Measurements from ENCODE around the gene DEFB113.

DEFB113 gene

DNA sequence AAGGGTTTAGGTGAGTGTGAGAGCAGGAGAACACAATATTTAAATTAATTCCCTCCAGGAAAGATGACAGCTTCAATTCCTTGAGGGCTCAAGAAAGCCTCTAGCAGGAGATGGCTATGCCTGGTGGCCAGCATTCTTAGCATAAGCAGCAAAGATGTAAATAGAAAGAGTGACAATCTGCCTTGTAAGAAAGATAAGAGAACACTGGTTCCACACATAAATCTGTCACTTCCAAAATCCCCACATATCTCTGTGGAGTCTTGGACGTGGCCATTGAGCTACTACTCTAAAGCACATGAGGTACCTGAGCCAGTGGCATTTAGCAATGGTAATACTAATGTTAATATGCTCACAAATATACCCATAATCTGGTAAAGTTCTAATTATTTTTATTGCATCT, 34.7 kb downstream of the DEFB113 start:
- no peak for DNase-seq

DNA sequence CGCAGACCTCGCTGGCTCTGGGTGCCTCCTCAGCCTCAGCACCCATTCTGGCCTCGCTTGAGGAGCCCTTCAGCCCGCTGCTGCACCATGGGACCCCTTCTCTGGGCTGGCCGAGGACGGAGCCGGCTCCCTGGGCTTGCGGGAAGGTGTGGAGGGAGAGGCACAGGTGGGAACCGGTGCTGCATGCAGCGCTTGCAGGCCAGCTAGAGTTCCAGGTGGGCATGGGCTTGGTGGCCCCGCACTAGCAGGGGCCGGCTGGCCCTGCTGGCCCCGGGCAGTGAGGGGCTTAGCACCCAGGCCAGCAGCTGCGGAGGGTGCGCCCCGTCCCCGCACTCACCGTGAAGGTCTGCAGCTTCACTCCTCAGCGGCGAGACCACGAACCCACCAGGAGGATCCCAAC, 35.9 kb downstream of the DEFB113 start:
- no peak for DNase-seq

DNA sequence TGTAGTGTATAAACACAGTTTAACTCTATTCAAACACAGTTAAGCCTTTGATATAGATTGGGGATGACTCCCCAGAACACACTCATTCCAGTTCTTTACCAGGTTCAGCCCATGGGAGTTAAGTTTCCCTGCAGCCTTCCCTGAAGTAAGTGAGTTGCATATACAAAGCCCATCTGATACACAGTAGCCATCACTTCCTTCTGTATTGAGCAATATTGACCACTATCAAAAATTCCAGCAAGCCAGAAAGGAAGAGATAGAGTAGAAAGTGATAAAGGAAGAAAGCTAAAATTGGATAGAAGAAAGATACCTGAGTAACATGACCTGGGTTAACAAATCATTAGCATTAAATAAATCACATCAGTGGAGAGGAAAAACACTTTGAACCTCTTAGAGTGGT, 40.1 kb downstream of the DEFB113 start:
- no peak for DNase-seq

DNA sequence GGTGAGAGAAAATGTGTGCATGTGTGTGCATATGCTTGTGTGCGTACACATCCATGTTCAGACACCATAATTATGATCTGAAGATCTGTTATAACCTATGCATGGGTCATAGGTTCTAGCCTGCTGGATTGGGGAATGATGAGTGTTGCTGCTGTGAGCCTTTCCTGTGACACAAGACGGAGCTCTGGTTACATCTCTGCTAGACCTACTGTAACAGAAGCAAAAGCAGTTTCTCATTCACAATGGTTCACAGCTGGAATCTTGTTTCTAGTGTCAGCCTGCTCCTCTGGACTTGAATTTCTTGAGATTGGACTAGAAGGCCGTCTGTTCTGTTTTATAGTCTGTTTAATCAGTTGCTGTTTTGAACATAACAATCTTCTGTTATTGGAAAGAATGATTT, 45.6 kb downstream of the DEFB113 start:
- DNase-seq: no peak

DNA sequence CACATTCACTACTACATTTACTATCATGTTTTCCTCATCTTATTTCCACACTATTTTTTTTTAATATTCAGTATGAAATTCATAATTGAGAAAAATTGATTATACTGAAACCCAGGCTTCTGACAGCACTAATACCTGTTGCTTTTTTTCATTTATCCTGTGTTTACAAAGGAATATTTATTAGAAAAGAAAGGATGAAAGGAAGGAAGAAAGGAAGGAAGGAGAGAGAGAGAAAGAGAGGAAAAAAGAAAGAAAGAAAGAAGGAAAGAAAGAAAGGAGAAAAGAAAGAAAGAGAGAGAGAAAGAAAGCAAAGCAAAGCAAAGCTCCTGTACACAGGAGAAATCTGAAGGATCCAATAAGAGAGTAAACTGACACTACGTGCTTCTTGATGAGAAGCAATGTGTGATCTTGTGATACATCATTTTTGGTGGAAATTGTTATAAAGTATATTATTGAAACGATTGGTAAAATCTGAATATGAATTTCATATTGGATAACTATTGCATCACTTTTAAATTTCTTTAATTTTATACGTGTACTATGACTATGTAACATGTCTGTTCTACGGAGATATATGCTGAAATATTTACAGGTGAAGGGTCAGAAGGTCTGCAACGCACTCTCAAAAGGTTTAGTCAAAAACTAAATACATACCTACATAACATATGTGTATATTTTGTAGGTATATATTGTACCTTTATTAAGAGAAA, 49.3 kb downstream of the DEFB113 start:
- no peak for DNase-seq

DNA sequence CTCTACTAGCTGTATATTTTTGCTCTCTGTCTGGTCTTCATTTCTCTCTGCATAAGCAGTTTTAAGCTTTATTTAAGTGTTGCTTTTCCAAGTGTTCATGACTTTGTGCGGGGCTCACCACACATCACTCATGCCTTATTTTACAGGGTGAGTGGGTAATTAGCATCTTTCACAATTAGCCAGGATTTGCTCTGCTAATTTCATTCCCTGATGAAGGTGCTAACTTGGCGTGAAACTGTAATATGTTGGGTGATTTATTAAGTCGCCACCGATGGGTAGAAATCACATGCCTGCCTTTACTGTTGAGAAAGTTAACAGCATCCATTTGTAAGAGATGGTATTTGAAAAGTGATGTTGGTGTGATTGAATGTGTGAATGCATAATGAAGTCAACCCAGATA, 50.2 kb downstream of the DEFB113 start:
- no peak for DNase-seq

DNA sequence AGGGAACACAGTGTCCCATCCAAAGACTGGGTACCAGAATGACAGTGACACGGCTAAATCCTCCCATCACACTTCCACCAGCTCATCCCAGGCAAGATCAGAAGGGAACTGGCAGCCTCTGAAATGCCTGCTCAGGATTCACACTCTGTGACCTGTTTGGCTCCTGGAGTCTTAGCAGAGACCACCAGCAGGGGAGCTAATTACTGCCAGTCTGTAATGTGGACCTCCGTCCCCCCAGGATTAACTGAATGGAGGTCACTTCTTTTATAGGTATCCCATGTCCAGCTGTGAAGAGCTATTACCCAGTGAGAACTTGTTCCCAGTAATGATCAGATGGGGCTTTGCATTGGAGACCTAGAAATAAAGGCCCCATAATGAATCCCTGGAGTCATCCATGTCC, 50.6 kb downstream of the DEFB113 start:
- DNase-seq: no peak
